ENCODE measurements around the gene ANKHD1.
"Not testable (repeated sequence)": the region's sequence is repeated elsewhere in the genome, so short reads cannot be mapped to it uniquely, and the experiment has no call there.

ANKHD1 gene

GRCh38 chr5:140564196-140565023, 162.8 kb downstream of the ANKHD1 start, which contains the start of the genes APBB3 and SLC35A4:
TSS of gene APBB3 (minus strand) at chr5:140564598. CDS start at chr5:140564245, 353 bp downstream.
TSS of gene SLC35A4 (plus strand) at chr5:140564828. CDS start at chr5:140567170, 2,342 bp downstream.
- peak; percentile 94 to 97 for DNase-seq

DNA sequence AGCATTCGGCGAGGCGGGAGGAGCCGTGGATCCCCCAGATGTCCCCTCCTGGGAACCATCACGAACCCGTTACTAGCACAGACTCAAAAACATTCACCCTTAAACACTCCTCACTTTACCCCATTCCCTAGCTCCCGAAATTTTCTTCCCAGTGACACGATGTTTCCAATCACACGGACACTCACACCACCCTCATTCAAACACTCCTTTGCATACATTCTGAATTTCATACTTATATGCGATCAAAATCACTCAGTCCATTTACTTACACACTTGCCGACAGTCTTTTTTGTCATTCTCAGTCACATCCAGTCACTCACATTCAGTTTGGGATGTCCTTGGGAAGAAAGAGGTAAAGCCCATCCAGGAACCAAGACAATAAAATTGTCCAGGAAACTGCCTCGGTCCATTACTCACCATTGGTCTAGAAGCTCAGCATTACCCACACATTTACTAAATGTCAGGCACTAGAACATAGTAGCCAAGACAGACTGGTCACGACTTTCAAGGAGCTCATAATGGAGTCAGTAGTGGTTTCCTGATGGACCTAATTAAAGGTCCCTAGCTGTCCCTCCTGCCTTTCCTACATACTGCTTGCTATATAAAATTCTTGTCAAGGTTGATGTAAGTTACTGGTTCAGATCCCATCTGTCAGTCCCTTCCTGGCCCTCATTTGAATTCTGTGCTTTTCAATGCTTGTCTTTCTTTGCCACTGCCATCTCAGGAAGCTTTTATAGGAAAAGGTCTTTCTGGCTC, 163.6 kb downstream of the ANKHD1 start:
- no peak for DNase-seq

DNA sequence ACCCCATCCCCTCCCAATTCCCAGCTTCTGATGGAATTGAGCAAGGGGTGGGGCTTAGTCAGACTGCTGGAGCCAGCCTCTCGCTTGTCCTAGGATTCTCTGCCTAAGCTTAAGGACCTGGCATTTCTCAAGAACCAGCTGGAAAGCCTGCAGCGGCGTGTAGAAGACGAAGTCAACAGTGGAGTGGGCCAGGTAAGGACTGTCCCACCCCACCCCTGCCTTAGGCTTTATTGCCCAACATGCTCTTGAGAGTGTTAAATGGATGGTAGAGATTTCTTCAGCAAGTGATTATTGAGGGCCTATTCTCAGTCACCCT, 164.1 kb downstream of the ANKHD1 start:
- no peak for DNase-seq

GRCh38 chr5:140566665-140567064, 165.0 kb downstream of the ANKHD1 start:
- no peak for DNase-seq

- no peak for DNase-seq
These were observed 165.6 kb downstream of the ANKHD1 start for GRCh38 chr5:140567136-140567818.

GRCh38 chr5:140567871-140568270, 166.2 kb downstream of the ANKHD1 start:
- DNase-seq, result no peak

DNA sequence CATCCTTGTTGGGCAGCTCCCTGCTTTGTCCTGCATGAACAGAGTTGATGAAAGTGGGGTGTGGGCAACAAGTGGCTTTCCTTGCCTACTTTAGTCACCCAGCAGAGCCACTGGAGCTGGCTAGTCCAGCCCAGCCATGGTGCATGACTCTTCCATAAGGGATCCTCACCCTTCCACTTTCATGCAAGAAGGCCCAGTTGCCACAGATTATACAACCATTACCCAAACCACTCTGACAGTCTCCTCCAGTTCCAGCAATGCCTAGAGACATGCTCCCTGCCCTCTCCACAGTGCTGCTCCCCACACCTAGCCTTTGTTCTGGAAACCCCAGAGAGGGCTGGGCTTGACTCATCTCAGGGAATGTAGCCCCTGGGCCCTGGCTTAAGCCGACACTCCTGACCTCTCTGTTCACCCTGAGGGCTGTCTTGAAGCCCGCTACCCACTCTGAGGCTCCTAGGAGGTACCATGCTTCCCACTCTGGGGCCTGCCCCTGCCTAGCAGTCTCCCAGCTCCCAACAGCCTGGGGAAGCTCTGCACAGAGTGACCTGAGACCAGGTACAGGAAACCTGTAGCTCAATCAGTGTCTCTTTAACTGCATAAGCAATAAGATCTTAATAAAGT, 166.9 kb downstream of the ANKHD1 start:
- DNase-seq, result no peak

- no peak for DNase-seq
These were observed 167.6 kb downstream of the ANKHD1 start for GRCh38 chr5:140569197-140569596.

GRCh38 chr5:140570058-140570457, 168.4 kb downstream of the ANKHD1 start:
- DNase-seq, result no peak

- DNase-seq, result no peak
These were observed 168.9 kb downstream of the ANKHD1 start for GRCh38 chr5:140570488-140570887.

DNA sequence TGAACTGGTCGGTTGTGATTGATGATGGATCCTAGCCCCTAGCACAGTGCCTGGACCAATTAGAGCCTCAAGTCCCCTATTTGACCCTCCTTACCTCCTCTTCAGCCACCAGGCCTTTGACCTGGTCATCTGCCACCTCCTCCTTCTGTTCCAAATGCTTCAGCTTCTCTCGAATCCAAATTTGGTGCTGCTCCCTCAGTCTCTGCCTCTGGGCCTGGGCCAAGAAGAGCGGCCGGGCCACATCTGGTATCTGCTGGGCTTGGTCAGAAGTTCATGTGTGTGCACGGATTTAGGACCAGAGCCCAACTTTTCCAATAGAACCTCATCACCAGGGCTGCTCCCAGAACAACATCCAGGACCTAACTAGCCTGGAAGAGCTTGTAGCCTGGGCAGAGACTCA, 169.5 kb downstream of the ANKHD1 start:
- DNase-seq, result no peak

- DNase-seq, result no peak
These were observed 172.1 kb downstream of the ANKHD1 start for GRCh38 chr5:140573683-140574082.

DNA sequence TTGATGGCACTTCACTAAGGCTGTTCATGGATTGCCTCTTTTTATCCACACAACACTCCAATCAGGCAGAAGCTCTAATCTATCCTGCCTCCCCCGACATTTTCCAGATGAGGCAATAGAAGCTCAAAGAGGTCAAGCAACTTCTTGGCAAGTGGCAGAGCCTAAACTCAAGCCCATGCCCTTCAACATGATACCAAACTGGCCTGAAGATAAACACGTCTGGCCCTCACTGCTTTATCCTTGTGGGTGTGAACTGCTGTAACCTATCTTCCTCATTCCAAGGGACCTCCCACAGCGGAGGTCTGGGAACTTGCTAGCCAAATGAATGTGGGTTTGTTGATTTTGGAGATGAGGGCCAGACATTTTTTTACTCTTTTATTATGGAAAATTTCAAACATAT, 172.5 kb downstream of the ANKHD1 start:
- DNase-seq, result no peak

GRCh38 chr5:140575309-140575708, 173.7 kb downstream of the ANKHD1 start:
- no peak for DNase-seq

DNA sequence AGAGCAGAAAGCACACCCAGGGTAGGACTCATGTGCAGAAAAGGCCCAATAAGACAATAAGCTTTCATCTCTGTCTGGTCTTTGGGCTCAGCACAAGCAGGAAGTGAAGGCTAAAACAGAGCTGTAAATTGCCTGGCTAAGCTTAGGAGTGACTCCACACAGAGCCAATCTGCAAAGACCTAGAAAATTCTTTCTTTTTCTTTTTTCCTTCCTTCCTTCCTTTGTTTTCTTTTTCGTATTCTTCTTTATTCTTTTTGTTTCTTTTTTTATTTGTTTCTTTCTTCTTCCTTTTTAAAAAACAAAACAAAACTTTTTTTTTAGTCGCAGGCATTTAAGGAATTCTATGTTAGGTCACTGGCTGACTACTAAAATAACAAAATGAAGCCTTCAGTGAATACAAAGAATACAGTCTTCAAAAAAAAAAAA, 175.2 kb downstream of the ANKHD1 start:
- DNase-seq, result no peak

DNA sequence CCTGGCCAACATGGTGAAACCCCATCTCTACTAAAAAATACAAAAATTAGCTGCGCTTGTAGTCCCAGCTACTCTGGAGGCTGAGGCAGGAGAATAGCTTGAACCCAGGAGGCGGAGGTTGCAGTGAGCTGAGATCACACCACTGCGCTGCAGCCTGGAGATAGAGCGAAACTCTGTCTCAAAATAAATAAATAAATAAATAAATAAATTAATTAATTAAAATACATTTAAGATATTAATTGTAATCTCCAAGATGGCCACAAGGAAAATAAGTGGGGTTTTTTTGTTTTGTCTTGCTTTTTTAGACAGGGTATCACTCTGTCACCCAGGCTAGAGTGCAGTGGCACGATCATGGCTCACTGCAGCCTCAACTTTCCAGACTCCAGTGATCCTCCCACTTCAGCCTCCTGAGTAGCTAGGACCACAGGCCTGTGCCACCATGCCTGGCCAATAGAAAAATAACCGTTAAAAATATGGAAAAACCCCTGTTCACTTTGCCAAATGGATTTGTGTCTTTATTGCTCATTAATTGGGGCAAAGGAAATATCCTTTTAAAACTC, 177.6 kb downstream of the ANKHD1 start:
- DNase-seq, result not testable (repeated sequence)

DNA sequence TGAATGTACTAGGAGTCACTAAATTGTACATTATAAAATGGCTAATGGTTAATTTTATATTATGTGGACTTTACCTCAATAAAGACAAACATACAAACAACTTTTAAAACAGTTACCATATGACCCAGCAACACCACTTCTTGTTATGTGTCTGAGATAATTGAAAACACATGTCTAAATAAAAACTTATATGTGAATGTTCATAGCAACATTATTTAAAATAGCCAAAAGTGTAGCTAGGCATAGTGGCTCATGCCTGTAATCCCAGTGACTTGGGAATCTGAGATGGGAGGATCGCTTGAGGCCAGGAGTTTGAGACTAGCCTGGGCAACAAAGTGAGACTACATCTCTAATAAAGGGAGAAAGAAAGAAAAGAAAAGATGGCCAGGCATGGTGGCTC, 185.9 kb downstream of the ANKHD1 start:
- DNase-seq, result no peak

- DNase-seq, result no peak
These were observed 186.9 kb downstream of the ANKHD1 start for GRCh38 chr5:140588311-140589070.
